PFSK-1 (cell line): ENCODE results near the gene DRD4.

Source experiments
- FOXP2 ChIP-seq: optimal IDR thresholded peaks from 2 replicates; pipeline ENCODE3; 2011; ENCODE audit warnings: borderline replicate concordance, control low read depth, inconsistent platforms; ENCODE audit not compliant: insufficient read depth; ENCODE audit errors: extremely low read length, extremely low read depth
- POLR2AphosphoS5 ChIP-seq: IDR thresholded peaks from 2 replicates; pipeline ENCODE4 v1.6.1; 2012; ENCODE audit warnings: low read depth, mild to moderate bottlenecking, control low read depth, low read length, moderate library complexity
- SIN3A ChIP-seq: IDR thresholded peaks from 2 replicates; pipeline ENCODE4 v1.6.1; 2012; ENCODE audit warnings: mild to moderate bottlenecking, low read length, moderate library complexity, borderline replicate concordance; ENCODE audit not compliant: insufficient read depth
- TAF1 ChIP-seq: IDR thresholded peaks from 2 replicates; pipeline ENCODE4 v1.6.1; 2012; ENCODE audit warnings: low read length, control low read depth, borderline replicate concordance; ENCODE audit not compliant: insufficient read depth
- TF ChIP-seq, protein P1 (sequence below), 2 experiments: IDR thresholded peaks; 2 replicates each; pipeline versions ENCODE4 v1.6.1 to v1.8.0; 2011 to 2012; ENCODE audit warnings: low read depth in 2 of 2, low read length in 2 of 2, control low read depth in 1 of 2, inconsistent platforms in 1 of 2, mild to moderate bottlenecking in 1 of 2, moderate library complexity in 1 of 2; ENCODE audit not compliant: insufficient read depth in 1 of 2

The DRD4 gene

GRCh38 chr11:665704-666281, 28.7 kb downstream of the DRD4 start:
- TF ChIP-seq POLR2AphosphoS5, result no peak
- TF ChIP-seq, protein P1, sequence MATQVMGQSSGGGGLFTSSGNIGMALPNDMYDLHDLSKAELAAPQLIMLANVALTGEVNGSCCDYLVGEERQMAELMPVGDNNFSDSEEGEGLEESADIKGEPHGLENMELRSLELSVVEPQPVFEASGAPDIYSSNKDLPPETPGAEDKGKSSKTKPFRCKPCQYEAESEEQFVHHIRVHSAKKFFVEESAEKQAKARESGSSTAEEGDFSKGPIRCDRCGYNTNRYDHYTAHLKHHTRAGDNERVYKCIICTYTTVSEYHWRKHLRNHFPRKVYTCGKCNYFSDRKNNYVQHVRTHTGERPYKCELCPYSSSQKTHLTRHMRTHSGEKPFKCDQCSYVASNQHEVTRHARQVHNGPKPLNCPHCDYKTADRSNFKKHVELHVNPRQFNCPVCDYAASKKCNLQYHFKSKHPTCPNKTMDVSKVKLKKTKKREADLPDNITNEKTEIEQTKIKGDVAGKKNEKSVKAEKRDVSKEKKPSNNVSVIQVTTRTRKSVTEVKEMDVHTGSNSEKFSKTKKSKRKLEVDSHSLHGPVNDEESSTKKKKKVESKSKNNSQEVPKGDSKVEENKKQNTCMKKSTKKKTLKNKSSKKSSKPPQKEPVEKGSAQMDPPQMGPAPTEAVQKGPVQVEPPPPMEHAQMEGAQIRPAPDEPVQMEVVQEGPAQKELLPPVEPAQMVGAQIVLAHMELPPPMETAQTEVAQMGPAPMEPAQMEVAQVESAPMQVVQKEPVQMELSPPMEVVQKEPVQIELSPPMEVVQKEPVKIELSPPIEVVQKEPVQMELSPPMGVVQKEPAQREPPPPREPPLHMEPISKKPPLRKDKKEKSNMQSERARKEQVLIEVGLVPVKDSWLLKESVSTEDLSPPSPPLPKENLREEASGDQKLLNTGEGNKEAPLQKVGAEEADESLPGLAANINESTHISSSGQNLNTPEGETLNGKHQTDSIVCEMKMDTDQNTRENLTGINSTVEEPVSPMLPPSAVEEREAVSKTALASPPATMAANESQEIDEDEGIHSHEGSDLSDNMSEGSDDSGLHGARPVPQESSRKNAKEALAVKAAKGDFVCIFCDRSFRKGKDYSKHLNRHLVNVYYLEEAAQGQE (IDR thresholded peaks at IDR 0.05; ENCODE audit: insufficient read depth in 1 of 2, low read depth in 2 of 2, low read length in 2 of 2), result no peak
- TF ChIP-seq FOXP2, result no peak
- TF ChIP-seq TAF1, result no peak
- no peak for TF ChIP-seq SIN3A

DNA sequence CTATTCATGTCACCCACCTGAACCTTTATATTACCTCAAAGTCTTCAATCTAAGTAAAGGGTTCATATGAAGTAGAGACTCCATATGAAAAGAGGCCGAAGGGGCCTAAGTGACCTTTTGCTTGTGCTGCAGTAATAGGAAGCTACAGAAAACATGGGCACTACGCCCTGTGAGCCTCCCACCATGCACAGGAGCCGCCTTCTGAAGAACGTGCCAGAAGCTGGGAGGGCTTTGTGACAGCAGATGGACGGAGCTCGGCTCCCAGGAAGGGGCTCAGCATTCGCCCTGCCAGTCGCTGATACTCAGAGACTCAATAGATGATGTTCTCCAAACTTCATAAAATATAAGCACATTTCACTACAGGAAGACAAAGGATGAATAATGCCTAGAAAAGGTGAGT, 36.8 kb downstream of the DRD4 start:
- TF ChIP-seq TAF1 (no peak), POLR2AphosphoS5 (no peak), SIN3A (no peak), FOXP2 (no peak)
- TF ChIP-seq, protein P1 (IDR thresholded peaks at IDR 0.05; ENCODE audit: insufficient read depth in 1 of 2, low read depth in 2 of 2, low read length in 2 of 2), result no peak

GRCh38 chr11:674406-674805, 37.3 kb downstream of the DRD4 start:
- TF ChIP-seq TAF1 (no peak), POLR2AphosphoS5 (no peak), FOXP2 (no peak), SIN3A (no peak)
- TF ChIP-seq, protein P1 (IDR thresholded peaks at IDR 0.05; ENCODE audit: insufficient read depth in 1 of 2, low read depth in 2 of 2, low read length in 2 of 2), result no peak

DNA sequence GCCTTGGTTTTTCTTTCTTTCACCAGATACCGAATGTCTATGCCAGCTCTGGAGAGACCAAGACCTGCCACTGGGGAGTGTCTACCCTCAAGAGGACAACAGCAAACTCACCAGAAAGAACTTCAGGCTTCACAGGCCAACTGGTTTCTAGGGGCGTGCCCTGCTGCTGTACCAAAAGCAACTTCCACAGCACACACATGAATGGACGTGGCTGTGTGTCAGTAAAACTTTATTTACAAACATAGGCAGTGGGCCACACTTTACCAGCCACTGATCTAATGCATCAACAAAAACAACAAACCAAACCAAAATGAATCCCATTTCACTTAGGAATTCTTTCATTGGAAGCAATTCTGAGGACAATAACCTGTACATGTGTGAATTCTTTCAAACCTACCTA, 41.2 kb downstream of the DRD4 start:
- no peak for TF ChIP-seq FOXP2
- TF ChIP-seq SIN3A, result no peak
- TF ChIP-seq, protein P1 (IDR thresholded peaks at IDR 0.05; ENCODE audit: insufficient read depth in 1 of 2, low read depth in 2 of 2, low read length in 2 of 2), result no peak
- TF ChIP-seq POLR2AphosphoS5, result no peak

DNA sequence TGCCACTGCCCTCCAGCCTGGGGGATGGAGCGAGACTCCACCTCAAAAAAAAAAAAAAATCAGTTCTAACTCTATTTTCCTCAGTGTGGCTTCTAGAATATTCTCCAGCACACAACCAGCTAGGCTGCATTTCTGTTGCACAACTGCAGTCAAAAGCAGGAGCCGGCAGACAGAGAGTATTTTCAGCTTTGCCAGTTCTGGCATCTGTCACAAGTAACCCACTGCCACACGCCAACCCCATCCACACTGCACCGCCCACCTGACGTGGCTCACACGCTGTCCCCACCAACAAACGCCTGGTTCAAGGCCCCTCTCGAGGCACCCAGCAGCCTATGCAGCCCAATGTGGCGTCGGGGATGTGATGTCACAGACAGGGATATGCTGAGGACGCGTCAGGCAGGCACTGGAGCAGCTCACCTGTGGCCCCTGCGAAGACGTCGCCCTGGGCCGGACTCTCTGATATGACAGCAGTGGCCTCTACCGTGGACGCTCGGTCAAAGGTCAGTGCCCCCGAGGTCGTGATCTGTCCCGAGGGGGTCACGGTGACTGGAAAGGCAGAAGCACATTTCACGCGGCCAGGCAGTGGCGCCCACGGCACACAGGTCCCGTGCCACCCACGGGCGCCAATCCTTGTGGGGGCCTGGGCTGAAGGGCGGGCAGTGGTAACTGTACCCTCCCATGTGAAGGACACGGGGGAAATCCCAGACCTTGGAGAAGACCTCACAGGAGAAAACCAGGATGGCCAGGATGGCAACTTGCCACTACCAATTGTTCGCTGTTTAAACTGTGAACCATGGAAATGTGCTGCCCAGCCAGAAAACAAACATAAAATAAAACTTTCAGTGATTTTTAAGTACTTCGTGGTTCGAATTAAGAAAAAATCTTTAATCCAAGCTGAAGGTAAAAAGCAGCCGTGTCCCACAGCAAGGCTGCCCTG, 42.5 kb downstream of the DRD4 start:
- no peak for TF ChIP-seq SIN3A
- TF ChIP-seq, protein P1 (IDR thresholded peaks at IDR 0.05; ENCODE audit: insufficient read depth in 1 of 2, low read depth in 2 of 2, low read length in 2 of 2), result no peak
- no peak for TF ChIP-seq FOXP2
- TF ChIP-seq TAF1, result no peak
- no peak for TF ChIP-seq POLR2AphosphoS5
